GM12878 (cell line): ENCODE results near the gene IL1B. TPM values are rescaled to one million over a fixed set of nuclear protein-coding genes. Genes with fewer than 3 reads are reported as not detected.

Source experiments
- ATAC-seq: fragments of 200-7000 bp; cut with Tn5 transposase; 3 replicates; pipeline ENCODE4 v1.9.1; 2020; ENCODE audit warnings: mild to moderate bottlenecking, moderate library complexity
- BruUV-seq: library from RNA; stranded (reverse); fragments of 400-500 nt; replicated peaks from 2 replicates; lab custom pipeline; 2021; lab: Mats Ljungman, UMichigan
- CTCF ChIA-PET: fragments of 300-600 bp; sonication (Branson Sonifier 250); formaldehyde crosslinking; extraction: SDS; loops from one replicate; lab custom pipeline; 2021; ENCODE audit warnings: inconsistent platforms; lab: Yijun Ruan, JAX
- POLR2A ChIA-PET: fragments of 350-600 bp; formaldehyde crosslinking; extraction: SDS; loops from one replicate; lab custom pipeline; 2021; ENCODE audit warnings: inconsistent platforms; lab: Charles Lee
- RAD21 ChIA-PET: fragments of 300-600 bp; sonication (Branson Sonifier 250); formaldehyde crosslinking; loops from one replicate; lab custom pipeline; 2023; ENCODE audit warnings: antibody characterized with exemption; ENCODE audit not compliant: unreplicated experiment; lab: Charles Lee
- SMC1A ChIA-PET: fragments of 300-600 bp; sonication (Branson Sonifier 250); formaldehyde crosslinking; loops from one replicate; lab custom pipeline; 2023; ENCODE audit not compliant: unreplicated experiment, uncharacterized antibody; lab: Charles Lee
- DNase-seq: peaks from one replicate; pipeline ENCODE4 v3.0.0-alpha.2; 2011; ENCODE audit warnings: low read depth, low spot score
- FAIRE-seq: peaks from 3 replicates; lab custom pipeline; 2011; peaks lifted over from hg19 to GRCh38; lab: Jason Lieb, UNC
- H2AFZ ChIP-seq: 2 replicates; pipeline ENCODE4 v1.6.0; 2011; ENCODE audit warnings: low read depth, low read length, control low read depth; ENCODE audit not compliant: control insufficient read depth
- H3K27ac ChIP-seq: 2 replicates; pipeline ENCODE4 v1.5.1; 2011; ENCODE audit warnings: control low read depth; ENCODE audit not compliant: control insufficient read depth, insufficient read depth
- H3K27me3 ChIP-seq, 2 experiments: replicated peaks in 1 of 2; 2 replicates each; pipeline versions ENCODE4 v1.6.0 to v1.6.1; 2011; ENCODE audit warnings: low read length in 1 of 2; ENCODE audit not compliant: control insufficient read depth in 2 of 2, insufficient read depth in 2 of 2
- H3K36me3 ChIP-seq, 2 experiments: 2 replicates each; pipeline ENCODE4 v1.5.1; 2011; ENCODE audit warnings: low read length in 1 of 2; ENCODE audit not compliant: control insufficient read depth in 2 of 2, insufficient read depth in 2 of 2
- H3K4me1 ChIP-seq: 2 replicates; pipeline ENCODE4 v1.6.1; 2011; ENCODE audit warnings: mild to moderate bottlenecking, low read length, moderate library complexity, mixed read lengths; ENCODE audit not compliant: control insufficient read depth, insufficient read depth
- H3K4me2 ChIP-seq: 2 replicates; pipeline ENCODE4 v1.6.0; 2011; ENCODE audit warnings: control low read depth; ENCODE audit not compliant: control insufficient read depth, insufficient read depth
- H3K4me3 ChIP-seq: fragments of 200-600 bp; sonication (generic); 2 replicates; pipeline ENCODE4 v1.5.1; 2016
- H3K79me2 ChIP-seq: 2 replicates; pipeline ENCODE4 v1.6.0; 2011; ENCODE audit warnings: low read length; ENCODE audit not compliant: control insufficient read depth, insufficient read depth
- H3K9ac ChIP-seq: 2 replicates; pipeline ENCODE4 v1.8.0; 2011; ENCODE audit warnings: low read length, control low read depth, mixed read lengths; ENCODE audit not compliant: control insufficient read depth, insufficient read depth
- H3K9me3 ChIP-seq: replicated peaks from 3 replicates; pipeline ENCODE4 v1.5.1; 2011; ENCODE audit warnings: mild to moderate bottlenecking, low read length; ENCODE audit not compliant: control insufficient read depth, insufficient read depth
- H4K20me1 ChIP-seq: 2 replicates; pipeline ENCODE4 v1.6.0; 2011; ENCODE audit not compliant: control insufficient read depth, insufficient read depth
- CHD2 ChIP-seq: IDR thresholded peaks from 2 replicates; pipeline ENCODE4 v1.6.1; 2011; ENCODE audit warnings: low read depth, low read length, improper control_type of control experiment, borderline replicate concordance
- EP300 ChIP-seq, 2 experiments: fragments of 150-350 bp in 1 of 2; IDR thresholded peaks; 2 replicates each; pipeline ENCODE4 v1.6.1; 2011 to 2012; ENCODE audit warnings: low read depth in 2 of 2, low read length in 2 of 2, borderline replicate concordance in 1 of 2, improper control_type of control experiment in 1 of 2, inconsistent platforms in 1 of 2; ENCODE audit not compliant: control insufficient read depth in 1 of 2
- FOXM1 ChIP-seq: IDR thresholded peaks from 2 replicates; pipeline ENCODE4 v1.6.1; 2012; ENCODE audit warnings: low read depth, mild to moderate bottlenecking, inconsistent platforms, low read length, moderate library complexity
- HCFC1 ChIP-seq: fragments of 150-350 bp; IDR thresholded peaks from 2 replicates; pipeline ENCODE4 v1.6.1; 2014; ENCODE audit warnings: low read length
- IKZF1 ChIP-seq: fragments of 450-650 bp; conservative IDR thresholded peaks from 2 replicates; pipeline ENCODE4 v1.6.1; 2017; ENCODE audit warnings: antibody characterized with exemption, mild to moderate bottlenecking
- JUND ChIP-seq: IDR thresholded peaks from 2 replicates; pipeline ENCODE4 v1.6.1; 2012; ENCODE audit warnings: low read depth, mild to moderate bottlenecking, low read length, improper control_type of control experiment, moderate library complexity
- SIN3A ChIP-seq: IDR thresholded peaks from 2 replicates; pipeline ENCODE4 v1.6.1; 2012; ENCODE audit warnings: low read depth, low read length, improper control_type of control experiment
- STAT3 ChIP-seq: IDR thresholded peaks from 2 replicates; pipeline ENCODE4 v1.6.1; 2011; ENCODE audit warnings: low read depth, low read length, improper control_type of control experiment
- SUZ12 ChIP-seq: fragments of 200-600 bp; sonication (generic); IDR thresholded peaks from one replicate; pipeline ENCODE4 v1.6.1; 2018; ENCODE audit warnings: antibody characterized with exemption, mild to moderate bottlenecking; ENCODE audit not compliant: unreplicated experiment
- WGBS: methylation state at CpG from one replicate; pipeline ENCODE4 v1.1.6; 2016; ENCODE audit warnings: low lambda C conversion rate; ENCODE audit not compliant: insufficient replicate concordance, insufficient coverage; ENCODE audit errors: missing lambda C conversion rate; 5-methylcytosine and 5-hydroxymethylcytosine counted together
- in situ Hi-C: fragments of 300-500 bp; cut with MboI; formaldehyde crosslinking; loops from 9 replicates; pipeline ENCODE4 v1.14.3; 2018; ENCODE audit warnings: mixed read lengths
- intact Hi-C: fragments of 100-400 bp; cut with micrococcal nuclease; formaldehyde crosslinking; loops from one replicate; pipeline ENCODE4 v1.14.2; 2022; ENCODE audit not compliant: unreplicated experiment
- polyA plus RNA-seq, 11 experiments: library from polyadenylated mRNA; depleted of rRNA in 4 of 11; unstranded in 6 of 11; stranded (reverse) in 5 of 11; fragments of >200 nt; fragmentation: Nextera tagmentation in 4 of 11; fragmentation: Illumina TruSeq in 1 of 11; extraction: Ambion mirVana in 4 of 11; extraction: Trizol in 1 of 11; gene quantifications; 1 replicate in 1 of 11; 2 replicates in 10 of 11; pipeline versions ENCODE4 v1.2.1 to v1.2.3, GENCODE V29; 2011 to 2016; ENCODE audit warnings: inconsistent platforms in 2 of 11, missing spikeins in 2 of 11, low read depth in 1 of 11
- total RNA-seq, 4 experiments: library from RNA; depleted of rRNA in 3 of 4; stranded (reverse); fragments of >200 nt in 3 of 4; fragmentation: Illumina TruSeq in 1 of 4; extraction: Trizol in 1 of 4; gene quantifications; 2 replicates each; pipeline versions ENCODE4 v1.2.1 to v1.2.3, GENCODE V29; 2013 to 2021
- TF ChIP-seq, protein P1 (sequence below): fragments of 450-650 bp; formaldehyde crosslinking; IDR thresholded peaks from 2 replicates; pipeline ENCODE4 v1.5.0; 2022; ENCODE audit warnings: mild to moderate bottlenecking, missing genetic modification characterization
- TF ChIP-seq, protein P2 (sequence below): fragments of 150-350 bp; IDR thresholded peaks from 2 replicates; pipeline ENCODE4 v1.6.1; 2016; ENCODE audit warnings: low read depth, low read length
- TF ChIP-seq, protein P3 (sequence below): fragments of 450-650 bp; IDR thresholded peaks from 2 replicates; pipeline ENCODE4 v1.6.1; 2017; ENCODE audit warnings: antibody characterized with exemption, mild to moderate bottlenecking, moderate library complexity

The IL1B gene
- total and polyA plus RNA-seq, 10 of the 15 experiments (the other 5 are each of a cell fraction or from before 2014, with no cell fraction given) = 0.20 to 1.6 (median 0.84) TPM

DNA sequence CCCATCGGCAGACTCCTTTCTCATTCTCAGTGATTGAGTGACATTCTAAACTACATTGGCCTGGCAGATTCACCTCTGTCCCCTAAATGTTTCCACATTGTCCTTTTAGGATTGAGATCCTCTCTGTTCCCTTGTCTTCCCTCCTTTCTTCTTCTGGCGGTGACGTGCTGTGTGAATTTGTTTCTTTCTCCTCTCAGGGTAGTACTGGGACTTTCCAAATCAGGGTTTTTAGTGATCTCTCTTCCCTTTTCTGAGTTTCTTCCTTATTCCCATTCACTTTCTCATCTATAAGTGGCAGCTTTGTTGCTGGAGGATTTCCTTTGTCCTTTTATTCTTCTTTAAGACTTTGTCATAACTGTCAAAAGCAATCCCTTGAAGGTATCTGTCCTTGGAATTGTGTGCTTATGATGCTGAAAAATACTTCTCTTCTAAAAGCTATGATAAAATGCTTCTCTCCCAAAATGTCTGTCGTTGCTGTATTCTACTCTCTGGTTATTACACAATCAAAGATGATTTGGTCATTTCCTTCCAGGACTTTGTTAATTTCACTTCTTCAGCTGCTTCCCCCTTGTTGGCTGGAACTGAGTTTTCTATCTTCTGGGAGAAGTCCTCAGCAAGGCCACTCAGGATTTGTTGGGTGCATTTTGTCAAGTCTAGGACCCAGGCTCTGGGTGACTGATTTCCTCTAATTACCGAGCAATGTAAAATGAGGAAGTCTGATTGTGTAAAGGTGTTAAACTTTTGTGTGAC is 4.9 kb upstream of the IL1B start:
- H3K27ac ChIP-seq = peak overlapping the region; percentile 77
- ChIA-PET SMC1A (interaction anchor here (0.6 to 2.9 kb wide), 11 partner anchors 10 to 92 kb away, joined by 3 to 11 read pairs (median 4); no protein-coding TSS in a partner anchor), CTCF (interaction anchor here (1.9 kb wide), 1 partner anchor 100 kb away, joined by 9 read pairs; no protein-coding TSS in a partner anchor), RAD21 (interaction anchor here (0.6 to 2.1 kb wide), 4 partner anchors 19 to 93 kb away, joined by 3 to 7 read pairs (median 4); no protein-coding TSS in a partner anchor), POLR2A (interaction anchor here (0.9 to 1.0 kb wide), 2 partner anchors 29 to 60 kb away, joined by 3 read pairs; no protein-coding TSS in a partner anchor)
- H3K9me3 ChIP-seq = no peaks in the 10 kb centered on the region
- no TSS peak for BruUV-seq
- ATAC-seq (peak; percentile 74), DNase-seq (no peak), FAIRE-seq (no peak)
- peak overlapping the region; percentile 39 for H3K4me2 ChIP-seq
- peak overlapping the region; percentile 68 for H2AFZ ChIP-seq
- H3K27me3 ChIP-seq = no peaks in the 10 kb centered on the region
- 19% methylated on average over 5 of the region's 5 CpGs for WGBS
- no peak overlapping the region for H3K9ac ChIP-seq
- H3K4me1 ChIP-seq = peaks cover 29% of the 10 kb centered on the region
- in situ Hi-C loops (no loop called here), intact Hi-C loops (loop anchor here (2.0 kb wide), 1 partner anchor 39 kb away; no protein-coding TSS in a partner anchor)
- no peaks in the 10 kb centered on the region for H3K36me3 ChIP-seq
- no peak overlapping the region for H3K4me3 ChIP-seq
- no peaks in the 10 kb centered on the region for H4K20me1 ChIP-seq
- no peaks in the 10 kb centered on the region for H3K79me2 ChIP-seq
- no peak for TF ChIP-seq STAT3
- TF ChIP-seq HCFC1 = no peak
- TF ChIP-seq, protein P1, sequence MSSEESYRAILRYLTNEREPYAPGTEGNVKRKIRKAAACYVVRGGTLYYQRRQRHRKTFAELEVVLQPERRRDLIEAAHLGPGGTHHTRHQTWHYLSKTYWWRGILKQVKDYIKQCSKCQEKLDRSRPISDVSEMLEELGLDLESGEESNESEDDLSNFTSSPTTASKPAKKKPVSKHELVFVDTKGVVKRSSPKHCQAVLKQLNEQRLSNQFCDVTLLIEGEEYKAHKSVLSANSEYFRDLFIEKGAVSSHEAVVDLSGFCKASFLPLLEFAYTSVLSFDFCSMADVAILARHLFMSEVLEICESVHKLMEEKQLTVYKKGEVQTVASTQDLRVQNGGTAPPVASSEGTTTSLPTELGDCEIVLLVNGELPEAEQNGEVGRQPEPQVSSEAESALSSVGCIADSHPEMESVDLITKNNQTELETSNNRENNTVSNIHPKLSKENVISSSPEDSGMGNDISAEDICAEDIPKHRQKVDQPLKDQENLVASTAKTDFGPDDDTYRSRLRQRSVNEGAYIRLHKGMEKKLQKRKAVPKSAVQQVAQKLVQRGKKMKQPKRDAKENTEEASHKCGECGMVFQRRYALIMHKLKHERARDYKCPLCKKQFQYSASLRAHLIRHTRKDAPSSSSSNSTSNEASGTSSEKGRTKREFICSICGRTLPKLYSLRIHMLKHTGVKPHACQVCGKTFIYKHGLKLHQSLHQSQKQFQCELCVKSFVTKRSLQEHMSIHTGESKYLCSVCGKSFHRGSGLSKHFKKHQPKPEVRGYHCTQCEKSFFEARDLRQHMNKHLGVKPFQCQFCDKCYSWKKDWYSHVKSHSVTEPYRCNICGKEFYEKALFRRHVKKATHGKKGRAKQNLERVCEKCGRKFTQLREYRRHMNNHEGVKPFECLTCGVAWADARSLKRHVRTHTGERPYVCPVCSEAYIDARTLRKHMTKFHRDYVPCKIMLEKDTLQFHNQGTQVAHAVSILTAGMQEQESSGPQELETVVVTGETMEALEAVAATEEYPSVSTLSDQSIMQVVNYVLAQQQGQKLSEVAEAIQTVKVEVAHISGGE (CRISPR knock-in tag) = no peak
- peak; percentile 53; the same call in 1 of the 2 replicates for TF ChIP-seq FOXM1
- peak; percentile 84 for TF ChIP-seq IKZF1
- no peak for TF ChIP-seq SIN3A
- peak in 1 of 2 experiments; percentile 57; a peak in 1 of 4 replicates for TF ChIP-seq EP300 (IDR thresholded peaks at IDR 0.05; ENCODE audit: borderline replicate concordance in 1 of 2, control insufficient read depth in 1 of 2, low read depth in 2 of 2, low read length in 2 of 2)
- TF ChIP-seq, protein P2, sequence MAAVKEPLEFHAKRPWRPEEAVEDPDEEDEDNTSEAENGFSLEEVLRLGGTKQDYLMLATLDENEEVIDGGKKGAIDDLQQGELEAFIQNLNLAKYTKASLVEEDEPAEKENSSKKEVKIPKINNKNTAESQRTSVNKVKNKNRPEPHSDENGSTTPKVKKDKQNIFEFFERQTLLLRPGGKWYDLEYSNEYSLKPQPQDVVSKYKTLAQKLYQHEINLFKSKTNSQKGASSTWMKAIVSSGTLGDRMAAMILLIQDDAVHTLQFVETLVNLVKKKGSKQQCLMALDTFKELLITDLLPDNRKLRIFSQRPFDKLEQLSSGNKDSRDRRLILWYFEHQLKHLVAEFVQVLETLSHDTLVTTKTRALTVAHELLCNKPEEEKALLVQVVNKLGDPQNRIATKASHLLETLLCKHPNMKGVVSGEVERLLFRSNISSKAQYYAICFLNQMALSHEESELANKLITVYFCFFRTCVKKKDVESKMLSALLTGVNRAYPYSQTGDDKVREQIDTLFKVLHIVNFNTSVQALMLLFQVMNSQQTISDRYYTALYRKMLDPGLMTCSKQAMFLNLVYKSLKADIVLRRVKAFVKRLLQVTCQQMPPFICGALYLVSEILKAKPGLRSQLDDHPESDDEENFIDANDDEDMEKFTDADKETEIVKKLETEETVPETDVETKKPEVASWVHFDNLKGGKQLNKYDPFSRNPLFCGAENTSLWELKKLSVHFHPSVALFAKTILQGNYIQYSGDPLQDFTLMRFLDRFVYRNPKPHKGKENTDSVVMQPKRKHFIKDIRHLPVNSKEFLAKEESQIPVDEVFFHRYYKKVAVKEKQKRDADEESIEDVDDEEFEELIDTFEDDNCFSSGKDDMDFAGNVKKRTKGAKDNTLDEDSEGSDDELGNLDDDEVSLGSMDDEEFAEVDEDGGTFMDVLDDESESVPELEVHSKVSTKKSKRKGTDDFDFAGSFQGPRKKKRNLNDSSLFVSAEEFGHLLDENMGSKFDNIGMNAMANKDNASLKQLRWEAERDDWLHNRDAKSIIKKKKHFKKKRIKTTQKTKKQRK = no peak
- no peak; the same call in 1 of the 2 replicates for TF ChIP-seq CHD2
- TF ChIP-seq JUND = no peak
- no peak for TF ChIP-seq SUZ12
- TF ChIP-seq, protein P3, sequence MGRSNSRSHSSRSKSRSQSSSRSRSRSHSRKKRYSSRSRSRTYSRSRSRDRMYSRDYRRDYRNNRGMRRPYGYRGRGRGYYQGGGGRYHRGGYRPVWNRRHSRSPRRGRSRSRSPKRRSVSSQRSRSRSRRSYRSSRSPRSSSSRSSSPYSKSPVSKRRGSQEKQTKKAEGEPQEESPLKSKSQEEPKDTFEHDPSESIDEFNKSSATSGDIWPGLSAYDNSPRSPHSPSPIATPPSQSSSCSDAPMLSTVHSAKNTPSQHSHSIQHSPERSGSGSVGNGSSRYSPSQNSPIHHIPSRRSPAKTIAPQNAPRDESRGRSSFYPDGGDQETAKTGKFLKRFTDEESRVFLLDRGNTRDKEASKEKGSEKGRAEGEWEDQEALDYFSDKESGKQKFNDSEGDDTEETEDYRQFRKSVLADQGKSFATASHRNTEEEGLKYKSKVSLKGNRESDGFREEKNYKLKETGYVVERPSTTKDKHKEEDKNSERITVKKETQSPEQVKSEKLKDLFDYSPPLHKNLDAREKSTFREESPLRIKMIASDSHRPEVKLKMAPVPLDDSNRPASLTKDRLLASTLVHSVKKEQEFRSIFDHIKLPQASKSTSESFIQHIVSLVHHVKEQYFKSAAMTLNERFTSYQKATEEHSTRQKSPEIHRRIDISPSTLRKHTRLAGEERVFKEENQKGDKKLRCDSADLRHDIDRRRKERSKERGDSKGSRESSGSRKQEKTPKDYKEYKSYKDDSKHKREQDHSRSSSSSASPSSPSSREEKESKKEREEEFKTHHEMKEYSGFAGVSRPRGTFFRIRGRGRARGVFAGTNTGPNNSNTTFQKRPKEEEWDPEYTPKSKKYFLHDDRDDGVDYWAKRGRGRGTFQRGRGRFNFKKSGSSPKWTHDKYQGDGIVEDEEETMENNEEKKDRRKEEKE = no peak
